Esophagus squamous epithelium (tissue), 4 donors: ENCODE data around the gene LRBA.

Source experiments
- POLR2A ChIP-seq, 4 donors: fragments of 450-650 bp; IDR thresholded peaks; one replicate each; pipeline ENCODE4 v1.6.1; 2017; ENCODE audit warnings: antibody characterized with exemption in 4 of 4, mild to moderate bottlenecking in 4 of 4, moderate library complexity in 3 of 4
- TF ChIP-seq, protein P1 (sequence below), 6 experiments: fragments of 450-650 bp in 4 of 6; fragments of 200-600 bp in 2 of 6; sonication (generic) in 2 of 6; IDR thresholded peaks; one replicate each; pipeline ENCODE4 v1.5.1; 2016 to 2019; ENCODE audit warnings: antibody characterized with exemption in 6 of 6, mild to moderate bottlenecking in 4 of 6, moderate library complexity in 4 of 6

DNA sequence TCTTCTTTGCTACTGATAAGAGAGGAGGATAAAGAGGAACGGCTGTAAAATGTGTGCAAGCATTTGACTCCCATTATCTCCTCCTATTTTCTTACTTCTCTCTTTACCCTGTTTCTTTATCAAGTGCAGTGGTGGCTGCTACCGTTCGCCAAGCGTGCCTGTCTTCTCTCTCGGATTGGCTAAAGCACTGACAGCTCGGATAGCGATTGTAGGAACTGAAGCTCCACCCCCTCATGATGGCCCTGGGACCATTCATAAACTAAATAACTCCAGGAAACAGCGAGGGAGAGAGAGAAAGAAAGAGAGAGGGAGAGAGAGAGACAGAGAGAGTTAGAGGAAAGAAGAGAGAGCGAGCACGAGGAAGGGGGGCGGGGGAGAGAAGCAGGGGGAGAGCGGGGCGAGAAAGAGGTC, 433.4 kb downstream of the LRBA start:
- TF ChIP-seq POLR2A (IDR thresholded peaks at IDR 0.05): no peak
- TF ChIP-seq, protein P1, sequence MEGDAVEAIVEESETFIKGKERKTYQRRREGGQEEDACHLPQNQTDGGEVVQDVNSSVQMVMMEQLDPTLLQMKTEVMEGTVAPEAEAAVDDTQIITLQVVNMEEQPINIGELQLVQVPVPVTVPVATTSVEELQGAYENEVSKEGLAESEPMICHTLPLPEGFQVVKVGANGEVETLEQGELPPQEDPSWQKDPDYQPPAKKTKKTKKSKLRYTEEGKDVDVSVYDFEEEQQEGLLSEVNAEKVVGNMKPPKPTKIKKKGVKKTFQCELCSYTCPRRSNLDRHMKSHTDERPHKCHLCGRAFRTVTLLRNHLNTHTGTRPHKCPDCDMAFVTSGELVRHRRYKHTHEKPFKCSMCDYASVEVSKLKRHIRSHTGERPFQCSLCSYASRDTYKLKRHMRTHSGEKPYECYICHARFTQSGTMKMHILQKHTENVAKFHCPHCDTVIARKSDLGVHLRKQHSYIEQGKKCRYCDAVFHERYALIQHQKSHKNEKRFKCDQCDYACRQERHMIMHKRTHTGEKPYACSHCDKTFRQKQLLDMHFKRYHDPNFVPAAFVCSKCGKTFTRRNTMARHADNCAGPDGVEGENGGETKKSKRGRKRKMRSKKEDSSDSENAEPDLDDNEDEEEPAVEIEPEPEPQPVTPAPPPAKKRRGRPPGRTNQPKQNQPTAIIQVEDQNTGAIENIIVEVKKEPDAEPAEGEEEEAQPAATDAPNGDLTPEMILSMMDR (IDR thresholded peaks at IDR 0.05): no peak
